ENCODE data around the gene MB.

MB gene

GRCh38 chr22:35616043-35616442 is 1.1 kb downstream of the MB start:
- DNase-seq, result no peak

DNA sequence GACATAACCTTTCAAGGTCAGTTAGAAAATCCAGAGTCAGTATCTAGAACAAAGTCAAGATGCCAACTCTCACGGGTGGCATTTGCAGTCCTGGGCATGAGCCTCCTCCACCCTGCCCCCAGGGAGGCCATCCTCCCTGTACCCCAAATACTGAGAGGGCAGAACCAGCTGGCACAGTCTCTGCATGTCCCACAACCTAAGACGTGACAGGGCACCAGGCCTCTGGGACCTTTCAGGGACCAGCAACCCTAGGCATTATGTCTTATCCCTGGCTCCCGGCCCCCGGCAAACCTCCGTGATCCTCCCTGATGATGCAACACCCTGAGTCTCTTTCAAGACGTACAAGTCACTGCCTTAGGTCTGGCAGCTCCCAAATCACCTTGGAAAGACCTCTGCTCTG is 2.0 kb downstream of the MB start:
- no peak for DNase-seq

- DNase-seq, result no peak
These were observed 2.7 kb downstream of the MB start for GRCh38 chr22:35614404-35614803.

DNA sequence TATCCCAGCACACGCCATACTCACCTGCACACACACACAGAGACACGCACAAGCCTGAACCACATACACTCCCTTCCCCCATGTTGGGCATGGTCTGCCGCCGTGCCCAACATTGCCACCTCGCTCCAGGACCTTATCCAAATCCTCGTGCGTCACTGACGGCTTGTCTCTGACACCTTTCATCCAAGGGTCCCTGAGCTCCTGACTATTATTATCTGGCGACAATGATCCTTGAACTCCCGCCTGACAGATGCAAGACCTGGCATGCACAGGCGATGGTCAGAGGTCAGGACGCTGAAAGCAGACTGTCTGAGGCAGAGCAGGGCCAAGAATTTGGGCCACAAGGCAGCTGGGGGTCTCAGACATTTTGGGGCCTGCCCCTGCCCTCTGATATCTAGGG is 4.2 kb downstream of the MB start:
- no peak for DNase-seq

- no peak for DNase-seq
These were observed 5.1 kb downstream of the MB start for GRCh38 chr22:35611891-35612576.

DNA sequence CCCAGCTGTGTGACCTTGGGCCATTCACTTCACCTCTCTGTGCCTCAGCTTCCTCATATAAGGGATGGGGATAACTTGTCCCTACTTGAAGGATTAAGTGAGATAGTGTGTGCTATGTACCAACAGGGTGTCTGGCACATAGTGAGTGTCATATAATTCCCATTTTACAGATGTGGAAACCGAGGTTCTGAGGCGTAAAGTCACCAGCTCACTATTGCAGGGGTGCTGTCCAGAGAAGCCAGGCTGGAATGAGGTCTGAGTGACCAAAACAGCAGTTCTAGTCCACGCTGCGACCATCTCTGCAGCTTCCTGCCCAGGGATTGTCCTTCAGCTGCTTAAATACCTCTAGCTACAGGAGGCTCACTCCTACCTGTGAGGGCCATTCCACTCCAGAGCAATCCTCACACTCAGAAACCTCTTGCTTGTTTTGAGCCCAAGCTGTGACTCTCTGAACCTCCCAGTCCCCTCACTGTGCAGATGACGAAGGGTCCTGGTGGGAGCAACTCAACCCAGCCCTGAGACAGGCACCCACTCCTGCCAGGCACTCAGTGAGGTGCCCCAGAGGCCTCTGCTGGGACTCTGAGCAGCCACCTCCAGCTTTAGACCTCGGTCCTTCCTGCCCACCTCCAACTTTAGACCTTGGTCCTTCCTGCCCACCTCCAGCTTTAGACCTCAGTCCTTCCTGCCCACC is 5.8 kb downstream of the MB start:
- no peak for DNase-seq

- DNase-seq, result no peak
These were observed 6.4 kb downstream of the MB start for GRCh38 chr22:35610741-35611140.

- no peak for DNase-seq
These were observed 7.4 kb downstream of the MB start for GRCh38 chr22:35609761-35610160.

GRCh38 chr22:35609261-35609660 is 7.9 kb downstream of the MB start:
- DNase-seq, result no peak

GRCh38 chr22:35608088-35608487 is 9.0 kb downstream of the MB start:
- DNase-seq, result no peak

DNA sequence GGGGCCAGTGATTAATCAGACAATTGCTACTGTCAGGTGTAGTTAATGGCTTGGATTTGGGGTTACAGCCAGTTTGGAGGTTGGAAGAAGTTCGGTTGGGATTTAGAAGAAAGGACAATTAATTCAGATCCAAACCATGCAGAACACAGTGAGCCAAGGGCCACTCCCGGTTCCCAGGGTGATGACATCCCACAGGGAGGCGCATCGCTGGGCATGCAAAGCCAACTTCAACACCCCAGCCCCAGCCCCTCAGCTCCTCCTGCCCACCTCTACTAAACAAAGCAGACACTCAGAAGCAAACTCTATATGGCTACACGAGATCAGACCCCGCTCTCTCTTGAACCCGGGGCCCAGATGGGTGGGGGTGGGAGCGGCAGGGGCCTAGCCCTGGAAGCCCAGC is 10.2 kb downstream of the MB start:
- DNase-seq, result no peak

DNA sequence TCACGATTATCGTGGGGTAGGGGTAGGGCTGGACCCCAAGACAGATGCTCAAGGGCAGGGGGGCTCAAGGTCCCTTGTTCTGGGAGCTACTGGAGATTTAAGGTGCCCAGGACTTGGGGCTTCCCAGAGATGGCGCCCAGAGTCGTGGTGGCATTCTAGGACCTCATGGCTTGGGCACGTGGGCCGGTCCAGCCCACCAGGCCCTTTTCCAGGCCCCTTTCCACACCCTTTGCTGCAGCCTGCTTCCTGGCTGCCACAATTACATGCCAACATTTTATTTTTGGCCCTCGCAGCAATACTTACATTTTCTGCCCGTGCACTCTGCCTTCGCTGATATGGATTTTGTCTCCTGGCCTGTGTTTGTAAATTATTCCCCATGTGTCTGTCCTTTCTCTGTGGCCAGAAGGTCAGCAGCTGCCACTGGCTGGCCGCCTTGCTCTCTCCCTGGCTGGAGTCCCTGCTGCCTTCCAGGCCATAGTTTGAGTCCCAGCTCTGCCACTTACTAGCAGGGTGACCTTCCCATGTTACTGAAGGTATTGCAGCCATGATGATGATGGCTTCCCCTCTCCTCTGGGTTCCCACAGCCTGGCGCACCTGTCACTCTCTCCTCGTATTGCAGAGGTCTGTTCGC is 11.2 kb downstream of the MB start:
- no peak for DNase-seq

DNA sequence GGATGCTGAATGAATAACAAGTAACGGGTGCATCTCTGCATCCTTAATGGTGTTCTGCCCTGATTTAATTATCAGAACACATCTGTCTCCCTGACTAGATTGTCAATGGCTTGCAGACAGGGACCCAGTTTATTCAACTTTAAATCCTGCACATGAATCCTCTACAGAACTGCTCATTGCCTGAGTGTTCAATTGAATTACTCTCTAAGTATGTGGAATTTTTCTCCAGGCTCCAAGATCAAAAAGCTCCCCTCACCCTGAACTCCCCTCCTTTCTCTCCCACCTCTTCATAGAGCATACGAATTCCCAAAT is 11.8 kb downstream of the MB start:
- DNase-seq, result no peak

DNA sequence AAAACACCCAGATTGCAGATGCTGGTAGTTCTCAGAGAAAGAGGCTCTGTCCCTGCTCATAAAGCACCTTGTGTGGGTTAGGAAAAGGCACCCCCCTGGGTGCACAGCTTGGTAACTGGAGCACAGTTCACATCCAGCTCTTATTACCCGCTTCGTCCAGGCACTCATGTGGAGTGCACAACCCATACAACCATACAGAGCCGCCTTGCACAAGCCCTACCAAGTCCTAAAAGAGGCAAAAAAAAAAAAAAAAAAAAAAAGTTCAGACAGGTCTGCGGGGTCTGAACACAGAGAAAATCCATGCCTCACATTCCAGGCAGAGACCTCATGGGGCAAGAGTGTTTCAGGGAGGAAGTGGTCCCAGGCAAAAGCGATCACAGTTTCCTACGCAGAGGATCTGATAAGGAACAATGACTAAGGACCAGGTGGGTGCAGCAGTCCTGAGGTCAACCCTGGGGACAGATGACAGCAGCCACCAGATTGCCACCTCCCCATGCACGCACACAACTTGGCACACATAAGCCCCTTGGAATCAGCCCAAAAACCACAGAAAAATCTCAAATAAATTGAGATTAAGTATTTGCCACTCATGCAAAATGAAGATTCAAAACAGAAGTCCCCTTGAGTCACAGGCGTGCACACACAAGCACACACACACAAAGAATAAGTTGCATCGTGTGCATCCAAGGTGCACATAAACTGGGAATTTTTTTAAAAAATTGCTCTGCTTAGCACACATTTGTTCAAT is 12.3 kb downstream of the MB start:
- DNase-seq, result no peak

DNA sequence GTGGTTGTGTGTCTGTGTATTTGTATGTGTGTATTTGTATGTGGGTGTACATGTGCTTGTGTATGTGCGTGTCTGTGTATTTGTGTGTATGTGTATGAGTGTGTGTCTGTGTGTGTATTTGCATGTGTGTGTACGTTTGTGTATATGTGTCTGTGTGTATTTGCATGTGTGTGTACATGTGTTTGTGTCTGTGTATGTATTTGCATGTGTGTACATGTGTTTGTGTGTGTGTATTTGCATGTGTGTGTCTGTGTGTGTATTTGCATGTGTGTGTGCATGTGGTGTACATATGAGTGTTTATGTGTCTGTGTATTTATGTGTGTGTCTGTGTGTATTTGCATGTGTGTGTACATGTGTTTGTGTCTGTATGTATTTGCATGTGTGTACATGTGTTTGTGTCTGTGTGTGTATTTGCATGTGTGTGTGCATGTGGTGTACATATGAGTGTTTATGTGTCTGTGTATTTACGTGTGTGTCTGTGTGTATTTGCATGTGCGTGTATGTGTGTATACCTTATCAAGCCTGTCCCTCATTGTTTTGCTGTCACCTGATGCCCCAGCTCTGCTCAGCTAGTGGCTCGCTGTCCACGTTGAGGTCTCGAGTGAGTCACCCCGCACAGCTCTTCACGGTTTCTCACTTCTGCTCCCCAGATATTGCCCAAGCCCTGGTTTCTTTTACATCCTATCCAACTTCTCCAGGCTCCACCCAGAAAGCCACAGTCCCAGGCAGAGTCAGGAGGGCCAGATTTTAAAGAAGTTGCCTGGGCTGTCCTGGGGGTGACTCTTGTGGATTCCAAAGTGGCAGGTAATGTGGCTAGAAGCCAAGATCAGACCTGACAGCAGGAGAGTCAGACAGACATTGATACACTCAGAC is 15.2 kb downstream of the MB start:
- no peak for DNase-seq

DNA sequence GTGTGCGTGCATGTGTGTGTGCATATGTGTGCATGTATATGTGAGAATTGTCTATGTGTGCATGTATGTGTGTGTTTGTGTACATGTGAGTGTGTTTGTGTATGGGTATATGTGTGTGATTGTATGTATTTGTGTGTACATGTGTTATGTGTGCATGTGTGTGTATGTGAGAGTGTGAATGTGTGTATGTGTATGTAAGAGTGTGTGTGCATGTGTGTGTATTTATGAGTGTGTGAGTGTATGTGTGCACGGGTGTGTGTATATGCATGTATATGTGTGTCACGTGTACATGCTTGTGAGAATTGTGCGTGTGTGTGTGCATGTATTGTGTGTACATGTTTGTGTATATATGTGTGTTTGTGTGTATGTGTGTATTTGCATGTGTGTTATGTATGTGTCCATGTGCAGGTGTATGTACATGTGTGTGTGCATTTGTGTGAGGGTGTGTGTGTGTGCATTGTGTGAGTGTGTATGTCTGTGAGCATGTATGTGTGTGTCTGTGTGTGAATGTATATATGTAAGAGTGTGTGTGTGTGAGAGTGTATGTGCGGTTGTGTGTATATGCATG is 16.0 kb downstream of the MB start:
- no peak for DNase-seq

DNA sequence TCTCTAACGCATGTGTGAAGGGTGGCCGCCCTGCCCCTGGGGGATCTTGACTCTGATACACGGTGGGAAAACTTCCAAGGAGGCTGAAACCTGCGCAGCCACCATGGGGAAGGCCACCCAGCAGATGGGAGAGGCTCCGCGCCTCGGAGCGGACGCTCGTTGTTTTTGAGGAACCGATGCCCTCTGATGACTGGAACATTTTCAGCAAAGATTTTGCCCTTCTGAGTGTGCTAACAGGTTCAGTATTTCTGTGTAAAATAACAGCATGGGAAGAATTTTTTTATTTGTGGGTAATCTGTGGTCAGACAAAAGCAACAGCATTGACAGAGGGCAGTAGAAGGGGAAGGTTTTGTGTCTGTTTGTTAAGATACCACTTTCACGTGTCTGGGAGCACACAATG is 16.7 kb downstream of the MB start:
- no peak for DNase-seq

- DNase-seq, result no peak
These were observed 17.8 kb downstream of the MB start for GRCh38 chr22:35599364-35599763.

DNA sequence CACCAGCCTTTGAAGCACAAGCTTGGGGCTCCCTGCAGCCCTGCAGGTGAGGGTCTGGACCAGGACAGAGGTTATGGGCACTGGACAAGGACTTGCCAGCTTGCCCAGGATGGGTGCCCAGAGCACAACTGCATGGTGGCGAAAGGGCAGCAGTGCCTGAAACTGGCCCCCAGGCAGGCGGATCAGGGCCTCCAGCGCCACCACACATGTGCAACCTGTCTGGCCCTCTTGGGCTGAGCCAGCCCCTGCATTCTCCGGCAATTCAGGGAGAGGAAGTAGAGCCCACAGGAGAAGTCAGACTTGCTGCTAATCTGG is 18.8 kb downstream of the MB start:
- no peak for DNase-seq

- no peak for DNase-seq
These were observed 19.3 kb downstream of the MB start for GRCh38 chr22:35597692-35598395.

DNA sequence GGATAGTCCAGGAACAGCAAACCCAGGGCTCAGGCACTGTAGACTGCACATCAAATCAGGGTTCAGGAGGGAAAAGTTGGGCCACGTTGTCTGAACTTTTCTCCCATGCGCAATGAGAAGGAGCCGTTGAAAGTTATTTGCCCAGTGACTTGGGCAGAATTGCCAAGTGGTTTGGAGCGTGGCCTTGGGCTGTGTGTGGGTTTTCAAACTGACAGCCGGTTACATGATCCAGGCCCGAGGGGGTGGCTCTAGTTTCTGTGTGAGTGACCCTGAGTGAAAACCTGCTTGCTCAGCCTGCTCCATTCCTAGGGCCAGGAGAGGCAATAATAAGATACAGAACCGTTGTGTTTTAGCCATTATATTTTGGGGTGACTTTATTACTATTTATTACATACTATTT is 20.3 kb downstream of the MB start:
- DNase-seq, result no peak

DNA sequence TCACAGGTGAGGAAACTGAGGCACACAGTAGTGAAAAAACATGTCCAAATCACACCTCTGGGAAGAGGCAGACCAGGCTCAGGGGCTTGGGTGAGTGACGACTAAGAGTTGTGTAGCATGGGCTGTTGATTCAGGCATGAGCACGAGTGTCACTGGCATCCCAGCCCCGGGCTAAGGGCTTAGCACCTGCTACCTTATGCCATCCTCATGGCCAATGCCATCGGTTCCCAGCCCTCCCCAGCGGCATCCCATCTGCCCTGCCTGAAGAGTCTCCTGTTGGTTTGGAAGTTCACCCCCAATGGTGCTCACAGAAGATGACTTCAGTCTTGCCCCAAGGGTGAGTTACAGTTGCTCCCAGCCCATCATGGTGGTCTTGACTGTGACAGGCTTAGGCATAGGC is 22.4 kb downstream of the MB start:
- DNase-seq, result no peak
